Right lobe of liver (tissue), 4 donors: Measurements from ENCODE around the gene PISD.

Experiments
- POLR2A ChIP-seq: fragments of 450-650 bp; IDR thresholded peaks from one replicate; pipeline ENCODE4 v1.6.1; 2017; ENCODE audit warnings: antibody characterized with exemption, mild to moderate bottlenecking
- TF ChIP-seq, protein P1 (sequence below), 4 donors: fragments of 200-600 bp in 3 of 4; fragments of 450-650 bp in 1 of 4; IDR thresholded peaks; one replicate each; pipeline versions ENCODE4 v1.5.1 to v1.8.0; 2016 to 2022; ENCODE audit warnings: antibody characterized with exemption in 4 of 4, mild to moderate bottlenecking in 2 of 4
- donor health status: DM: no; HTN: no; CAD: no.
- donor health status: DM: no; HTN: no; CAD: no.
- donor health status: DM: no; HTN: yes; CAD: no.

DNA sequence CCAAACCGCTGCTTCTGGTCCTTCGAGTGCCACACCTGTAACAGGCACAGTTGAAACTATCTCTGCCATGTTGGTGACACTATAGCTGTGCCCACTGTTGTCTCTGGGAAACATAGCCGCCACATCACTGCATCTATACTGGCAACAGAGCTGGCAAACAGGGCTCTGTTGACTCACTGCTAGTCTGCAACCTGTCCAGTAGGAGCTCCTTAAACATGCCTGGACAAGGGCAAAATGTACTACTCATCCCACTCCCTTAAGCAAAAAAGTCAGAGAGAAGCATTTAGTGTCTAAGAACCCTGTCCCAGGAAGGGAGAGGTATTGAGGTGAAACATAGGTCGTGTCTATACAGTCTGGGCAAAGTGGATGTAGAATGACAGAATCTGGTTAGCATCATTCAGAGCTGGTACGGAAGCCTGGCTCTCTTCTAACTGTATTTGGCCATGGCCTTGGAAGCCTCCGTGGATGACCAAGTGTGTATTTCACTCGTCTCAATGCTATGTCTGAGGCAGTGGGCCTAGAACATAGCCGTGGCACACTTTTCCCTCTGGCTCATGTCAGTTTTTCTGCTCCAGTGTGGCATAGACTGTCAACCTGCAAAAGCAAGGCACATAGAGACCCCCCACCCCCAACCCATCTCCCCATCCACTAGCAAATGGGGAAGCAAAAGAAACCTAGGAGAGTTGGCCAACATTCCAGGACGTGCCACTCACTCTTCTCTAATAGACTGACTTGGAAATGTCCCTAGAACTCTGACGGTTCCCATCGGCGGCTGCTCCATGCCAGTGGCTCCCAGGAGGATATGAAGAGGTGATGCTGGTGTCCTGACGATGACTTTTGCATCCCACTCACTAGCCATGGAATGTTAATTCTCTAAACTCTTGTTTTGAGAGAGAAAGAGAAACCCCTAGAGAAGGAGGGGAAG lies 21.4 kb upstream of the PISD start:
- TF ChIP-seq, protein P1, sequence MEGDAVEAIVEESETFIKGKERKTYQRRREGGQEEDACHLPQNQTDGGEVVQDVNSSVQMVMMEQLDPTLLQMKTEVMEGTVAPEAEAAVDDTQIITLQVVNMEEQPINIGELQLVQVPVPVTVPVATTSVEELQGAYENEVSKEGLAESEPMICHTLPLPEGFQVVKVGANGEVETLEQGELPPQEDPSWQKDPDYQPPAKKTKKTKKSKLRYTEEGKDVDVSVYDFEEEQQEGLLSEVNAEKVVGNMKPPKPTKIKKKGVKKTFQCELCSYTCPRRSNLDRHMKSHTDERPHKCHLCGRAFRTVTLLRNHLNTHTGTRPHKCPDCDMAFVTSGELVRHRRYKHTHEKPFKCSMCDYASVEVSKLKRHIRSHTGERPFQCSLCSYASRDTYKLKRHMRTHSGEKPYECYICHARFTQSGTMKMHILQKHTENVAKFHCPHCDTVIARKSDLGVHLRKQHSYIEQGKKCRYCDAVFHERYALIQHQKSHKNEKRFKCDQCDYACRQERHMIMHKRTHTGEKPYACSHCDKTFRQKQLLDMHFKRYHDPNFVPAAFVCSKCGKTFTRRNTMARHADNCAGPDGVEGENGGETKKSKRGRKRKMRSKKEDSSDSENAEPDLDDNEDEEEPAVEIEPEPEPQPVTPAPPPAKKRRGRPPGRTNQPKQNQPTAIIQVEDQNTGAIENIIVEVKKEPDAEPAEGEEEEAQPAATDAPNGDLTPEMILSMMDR (IDR thresholded peaks at IDR 0.05) = no peak
- TF ChIP-seq POLR2A = no peak
